Upper lobe of right lung (tissue), 1 donor: ENCODE results near the gene RETREG1. TPM values are rescaled to one million over a fixed set of nuclear protein-coding genes. Genes with fewer than 3 reads are reported as not detected.

Experiments used
- ATAC-seq: fragments of 200-7000 bp; cut with Tn5 transposase; one replicate; pipeline ENCODE4 v1.9.1; 2020; ENCODE audit warnings: mild to moderate bottlenecking, moderate library complexity
- DNase-seq: peaks from one replicate; pipeline ENCODE4 v3.0.0-alpha.2; 2020
- H3K27ac ChIP-seq: fragments of 200-600 bp; one replicate; pipeline ENCODE4 v1.8.0; 2022
- H3K27me3 ChIP-seq: fragments of 200-600 bp; one replicate; pipeline ENCODE4 v1.8.0; 2022; ENCODE audit warnings: mild to moderate bottlenecking
- H3K36me3 ChIP-seq: fragments of 200-600 bp; one replicate; pipeline ENCODE4 v1.8.0; 2022
- H3K4me1 ChIP-seq: fragments of 200-600 bp; one replicate; pipeline ENCODE4 v1.8.0; 2022
- H3K4me3 ChIP-seq: fragments of 200-600 bp; one replicate; pipeline ENCODE4 v1.8.0; 2022; ENCODE audit warnings: mild to moderate bottlenecking
- H3K9me3 ChIP-seq: fragments of 200-600 bp; one replicate; pipeline ENCODE4 v1.8.0; 2022
- CTCF ChIP-seq: fragments of 200-600 bp; IDR thresholded peaks from one replicate; pipeline ENCODE4 v1.8.0; 2022; ENCODE audit warnings: antibody characterized with exemption
- intact Hi-C: fragments of 100-400 bp; cut with DNase I; formaldehyde crosslinking; loops from one replicate; pipeline ENCODE4 v1.11.0; 2022
- total RNA-seq: library from RNA; stranded (reverse); fragmentation: NEBNext Ultra II Directional; extraction: Animal tissue kit (Norgen Biotek cat#: 25700); gene quantifications from one replicate; pipeline ENCODE4 v1.2.1, GENCODE V29; 2021
- donor health status: DM: no; HTN: yes; CAD: no; lungs with severe emphysema.

Gene RETREG1
- total RNA-seq, 1 donor from 2014 or later, result 22.8 TPM

- DNase-seq, result peak; percentile 78
- peak; percentile 95 for ATAC-seq
- Histone ChIP-seq H3K4me3 (peak overlapping the region; percentile 38), H3K36me3 (no peaks in the 10 kb centered on the region), H3K4me1 (no peaks in the 10 kb centered on the region), H3K9me3 (no peaks in the 10 kb centered on the region), H3K27ac (peak overlapping the region; percentile 83), H3K27me3 (no peaks in the 10 kb centered on the region)
- TF ChIP-seq CTCF, result no peak
- intact Hi-C loops, result no loop called here
Measured at GRCh38 chr5:16508730-16509531, 107.9 kb downstream of the RETREG1 start.

GRCh38 chr5:16507716-16508115 lies 109.1 kb downstream of the RETREG1 start:
- intact Hi-C loops, result no loop called here
- H3K4me3 ChIP-seq, result peak overlapping the region; percentile 38

GRCh38 chr5:16505904-16506303 lies 110.9 kb downstream of the RETREG1 start:
- H3K4me1 ChIP-seq, result no peaks in the 10 kb centered on the region
- DNase-seq, result no peak
- H3K36me3 ChIP-seq, result no peaks in the 10 kb centered on the region
- H3K27ac ChIP-seq, result no peak overlapping the region
- no peaks in the 10 kb centered on the region for H3K27me3 ChIP-seq
- H3K4me3 ChIP-seq, result no peak overlapping the region
- intact Hi-C loops, result no loop called here
- TF ChIP-seq CTCF, result no peak
- H3K9me3 ChIP-seq, result no peaks in the 10 kb centered on the region
- ATAC-seq, result no peak

More at GRCh38 chr5:16507716-16508115, 109.1 kb downstream of the RETREG1 start:
- Histone ChIP-seq H3K4me1 (no peaks in the 10 kb centered on the region), H3K27ac (peak overlapping the region; percentile 83), H3K9me3 (no peaks in the 10 kb centered on the region), H3K27me3 (no peaks in the 10 kb centered on the region), H3K36me3 (no peaks in the 10 kb centered on the region)
- no peak for TF ChIP-seq CTCF
- DNase-seq, result no peak
- ATAC-seq, result no peak

GRCh38 chr5:16505140-16505891 lies 111.5 kb downstream of the RETREG1 start:
- intact Hi-C loops, result no loop called here
- H3K4me3 ChIP-seq, result no peak overlapping the region
- TF ChIP-seq CTCF, result no peak
- H3K27me3 ChIP-seq, result no peaks in the 10 kb centered on the region
- no peak overlapping the region for H3K27ac ChIP-seq
- no peak for DNase-seq
- no peaks in the 10 kb centered on the region for H3K4me1 ChIP-seq
- ATAC-seq, result no peak
- H3K9me3 ChIP-seq, result no peaks in the 10 kb centered on the region
- H3K36me3 ChIP-seq, result no peaks in the 10 kb centered on the region

- Histone ChIP-seq H3K27ac (no peak overlapping the region), H3K4me1 (no peaks in the 10 kb centered on the region), H3K36me3 (no peaks in the 10 kb centered on the region), H3K4me3 (no peak overlapping the region), H3K9me3 (no peaks in the 10 kb centered on the region), H3K27me3 (no peaks in the 10 kb centered on the region)
- ATAC-seq, result no peak
- intact Hi-C loops, result no loop called here
- no peak for TF ChIP-seq CTCF
- no peak for DNase-seq
Measured at GRCh38 chr5:16504571-16504970, 112.2 kb downstream of the RETREG1 start.
